ENCODE data around the gene ZNF595.
"Not testable (repeated sequence)": the region's sequence is repeated elsewhere in the genome, so short reads cannot be mapped to it uniquely, and the experiment has no call there.

Gene ZNF595

GRCh38 chr4:114149-114548 lies 61.0 kb downstream of the ZNF595 start:
- Mint-ChIP-seq H3K36me3 (peaks cover 7% of the 10 kb centered on the region), H3K4me3 (no peak overlapping the region), H3K4me1 (no peaks in the 10 kb centered on the region), H3K27ac (no peak overlapping the region), H3K9me3 (peaks cover 63% of the 10 kb centered on the region), H3K27me3 (peaks cover 14% of the 10 kb centered on the region)
- no peak for DNase-seq
- CTCF ChIA-PET, result no interaction called here

- DNase-seq, result no peak
- CTCF ChIA-PET, result interaction anchor here (1.2 kb wide), 1 partner anchor 38 kb away, joined by 3 read pairs; no protein-coding TSS in a partner anchor
- no peak overlapping the region for H3K27ac Mint-ChIP-seq
- no peak overlapping the region for H3K4me3 Mint-ChIP-seq
- H3K9me3 Mint-ChIP-seq, result peaks cover 59% of the 10 kb centered on the region
- peaks cover 13% of the 10 kb centered on the region for H3K36me3 Mint-ChIP-seq
- H3K4me1 Mint-ChIP-seq, result peaks cover 15% of the 10 kb centered on the region
- peaks cover 4% of the 10 kb centered on the region for H3K27me3 Mint-ChIP-seq
These were observed 63.4 kb downstream of the ZNF595 start for GRCh38 chr4:116499-116898.

- Mint-ChIP-seq H3K4me3 (no peak overlapping the region), H3K9me3 (peaks cover 43% of the 10 kb centered on the region), H3K4me1 (peaks cover 44% of the 10 kb centered on the region), H3K27ac (peak overlapping the region; percentile 95), H3K27me3 (peaks cover 4% of the 10 kb centered on the region), H3K36me3 (peaks cover 39% of the 10 kb centered on the region)
- DNase-seq, result no peak
- CTCF ChIA-PET, result no interaction called here
These were observed 67.5 kb downstream of the ZNF595 start for GRCh38 chr4:120616-121015.

- peak; percentile 64 for DNase-seq
- CTCF ChIA-PET, result no interaction called here
- H3K36me3 Mint-ChIP-seq, result peaks cover 46% of the 10 kb centered on the region
- peak overlapping the region; percentile 59 for H3K4me3 Mint-ChIP-seq
- peak overlapping the region; percentile 95 for H3K27ac Mint-ChIP-seq
- peaks cover 46% of the 10 kb centered on the region for H3K9me3 Mint-ChIP-seq
- H3K27me3 Mint-ChIP-seq, result peaks cover 4% of the 10 kb centered on the region
- peaks cover 49% of the 10 kb centered on the region for H3K4me1 Mint-ChIP-seq
These were observed 68.4 kb downstream of the ZNF595 start for GRCh38 chr4:121408-122084.

GRCh38 chr4:123922-124274 lies 70.8 kb downstream of the ZNF595 start:
- H3K9me3 Mint-ChIP-seq, result peaks cover 35% of the 10 kb centered on the region
- CTCF ChIA-PET, result interaction anchor here (0.7 kb wide), 1 partner anchor 118 kb away, joined by 3 read pairs; no protein-coding TSS in a partner anchor
- H3K4me3 Mint-ChIP-seq, result peak overlapping the region; percentile 99
- H3K36me3 Mint-ChIP-seq, result peaks cover 47% of the 10 kb centered on the region
- not testable (repeated sequence) for H3K27me3 Mint-ChIP-seq, DNase-seq
- H3K4me1 Mint-ChIP-seq, result peaks cover 49% of the 10 kb centered on the region
- H3K27ac Mint-ChIP-seq, result peak overlapping the region; percentile 99

GRCh38 chr4:124275-125081 lies 71.4 kb downstream of the ZNF595 start, which contains the start of gene ZNF718:
TSS of gene ZNF718 (plus strand) at chr4:124501. CDS start at chr4:124671, 170 bp downstream.
- Mint-ChIP-seq H3K27me3 (no peaks in the 10 kb centered on the region), H3K9me3 (peaks cover 31% of the 10 kb centered on the region), H3K4me1 (peaks cover 49% of the 10 kb centered on the region), H3K27ac (peak within 1 kb of the TSS; percentile 99), H3K4me3 (peak within 1 kb of the TSS; percentile 99), H3K36me3 (peaks cover 47% of the 10 kb centered on the region)
- peak; percentile 96 for DNase-seq
- CTCF ChIA-PET, result interaction anchor here (0.6 to 0.7 kb wide), 2 partner anchors 11 to 118 kb away, joined by 3 read pairs; no protein-coding TSS in a partner anchor

GRCh38 chr4:125091-125771 lies 72.1 kb downstream of the ZNF595 start:
- peak; percentile 64 for DNase-seq
- peaks cover 47% of the 10 kb centered on the region for H3K36me3 Mint-ChIP-seq
- H3K9me3 Mint-ChIP-seq, result peaks cover 29% of the 10 kb centered on the region
- peak overlapping the region; percentile 99 for H3K27ac Mint-ChIP-seq
- H3K4me3 Mint-ChIP-seq, result peak overlapping the region; percentile 99
- no peaks in the 10 kb centered on the region for H3K27me3 Mint-ChIP-seq
- H3K4me1 Mint-ChIP-seq, result peaks cover 46% of the 10 kb centered on the region
- CTCF ChIA-PET, result no interaction called here

GRCh38 chr4:125833-126232 lies 72.7 kb downstream of the ZNF595 start:
- peaks cover 43% of the 10 kb centered on the region for H3K36me3 Mint-ChIP-seq
- H3K4me3 Mint-ChIP-seq, result peak overlapping the region; percentile 99
- H3K4me1 Mint-ChIP-seq, result peaks cover 41% of the 10 kb centered on the region
- CTCF ChIA-PET, result no interaction called here
- peak; percentile 26 for DNase-seq
- H3K27me3 Mint-ChIP-seq, result no peaks in the 10 kb centered on the region
- H3K9me3 Mint-ChIP-seq, result peaks cover 25% of the 10 kb centered on the region
- H3K27ac Mint-ChIP-seq, result peak overlapping the region; percentile 99

- CTCF ChIA-PET, result no interaction called here
- H3K27ac Mint-ChIP-seq, result no peak overlapping the region
- no peak for DNase-seq
- H3K4me3 Mint-ChIP-seq, result no peak overlapping the region
- no peaks in the 10 kb centered on the region for H3K27me3 Mint-ChIP-seq
- peaks cover 7% of the 10 kb centered on the region for H3K4me1 Mint-ChIP-seq
- peaks cover 27% of the 10 kb centered on the region for H3K9me3 Mint-ChIP-seq
- peaks cover 37% of the 10 kb centered on the region for H3K36me3 Mint-ChIP-seq
These were observed 79.4 kb downstream of the ZNF595 start for GRCh38 chr4:132483-132882.

Data from activated naive CD4-positive, alpha-beta T cell treated with anti-CD3 and anti-CD28 coated beads, Interleukin-2, amount 10 ng/mL, durations not matched to agents 7 days and 5 days (primary cell).